Measurements from ENCODE around the gene ASCL1. TPM values are rescaled to one million over a fixed set of nuclear protein-coding genes. Genes with fewer than 3 reads are reported as not detected.
A peak's percentile ranks its signal among the peaks of the same experiment; 100 is the strongest.

Gene ASCL1
- total RNA-seq, 1 experiment from 2014 or later, result 0.07 TPM

DNA sequence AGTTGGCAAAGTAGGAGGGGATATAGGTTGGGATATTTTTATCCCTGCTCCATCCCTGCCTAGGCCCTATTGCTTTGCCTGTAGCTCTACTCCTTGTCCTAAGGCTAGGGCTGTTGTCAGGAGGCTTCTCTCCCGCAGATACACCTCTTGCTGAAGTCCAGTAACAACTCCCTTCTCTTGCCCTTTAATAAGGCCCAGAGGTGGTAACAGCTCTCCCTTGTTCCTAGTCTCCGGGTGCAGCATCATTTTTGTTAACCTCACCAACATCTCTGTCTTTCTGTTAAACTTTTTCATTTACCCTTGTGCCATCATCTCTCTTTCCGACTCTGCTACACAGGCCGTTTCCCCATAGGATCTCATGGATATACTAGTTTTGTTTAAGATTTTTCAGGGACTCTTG, 6.3 kb downstream of the ASCL1 start (continued):
- TF ChIP-seq, protein P1, sequence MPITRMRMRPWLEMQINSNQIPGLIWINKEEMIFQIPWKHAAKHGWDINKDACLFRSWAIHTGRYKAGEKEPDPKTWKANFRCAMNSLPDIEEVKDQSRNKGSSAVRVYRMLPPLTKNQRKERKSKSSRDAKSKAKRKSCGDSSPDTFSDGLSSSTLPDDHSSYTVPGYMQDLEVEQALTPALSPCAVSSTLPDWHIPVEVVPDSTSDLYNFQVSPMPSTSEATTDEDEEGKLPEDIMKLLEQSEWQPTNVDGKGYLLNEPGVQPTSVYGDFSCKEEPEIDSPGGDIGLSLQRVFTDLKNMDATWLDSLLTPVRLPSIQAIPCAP (CRISPR knock-in tag; IDR thresholded peaks at IDR 0.05), result no peak
- TF ChIP-seq ZNF232 (CRISPR knock-in tag; IDR thresholded peaks at IDR 0.05), result no peak
- TF ChIP-seq FOXP1 (CRISPR knock-in tag; IDR thresholded peaks at IDR 0.05; ENCODE audit: borderline replicate concordance), result no peak
- no peak for TF ChIP-seq ZNF263 (CRISPR knock-in tag; IDR thresholded peaks at IDR 0.05; ENCODE audit: low read depth)
- TF ChIP-seq, protein P2, sequence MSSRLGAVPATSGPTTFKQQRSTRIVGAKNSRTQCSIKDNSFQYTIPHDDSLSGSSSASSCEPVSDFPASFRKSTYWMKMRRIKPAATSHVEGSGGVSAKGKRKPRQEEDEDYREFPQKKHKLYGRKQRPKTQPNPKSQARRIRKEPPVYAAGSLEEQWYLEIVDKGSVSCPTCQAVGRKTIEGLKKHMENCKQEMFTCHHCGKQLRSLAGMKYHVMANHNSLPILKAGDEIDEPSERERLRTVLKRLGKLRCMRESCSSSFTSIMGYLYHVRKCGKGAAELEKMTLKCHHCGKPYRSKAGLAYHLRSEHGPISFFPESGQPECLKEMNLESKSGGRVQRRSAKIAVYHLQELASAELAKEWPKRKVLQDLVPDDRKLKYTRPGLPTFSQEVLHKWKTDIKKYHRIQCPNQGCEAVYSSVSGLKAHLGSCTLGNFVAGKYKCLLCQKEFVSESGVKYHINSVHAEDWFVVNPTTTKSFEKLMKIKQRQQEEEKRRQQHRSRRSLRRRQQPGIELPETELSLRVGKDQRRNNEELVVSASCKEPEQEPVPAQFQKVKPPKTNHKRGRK (CRISPR knock-in tag; IDR thresholded peaks at IDR 0.05; ENCODE audit: borderline replicate concordance), result no peak

DNA sequence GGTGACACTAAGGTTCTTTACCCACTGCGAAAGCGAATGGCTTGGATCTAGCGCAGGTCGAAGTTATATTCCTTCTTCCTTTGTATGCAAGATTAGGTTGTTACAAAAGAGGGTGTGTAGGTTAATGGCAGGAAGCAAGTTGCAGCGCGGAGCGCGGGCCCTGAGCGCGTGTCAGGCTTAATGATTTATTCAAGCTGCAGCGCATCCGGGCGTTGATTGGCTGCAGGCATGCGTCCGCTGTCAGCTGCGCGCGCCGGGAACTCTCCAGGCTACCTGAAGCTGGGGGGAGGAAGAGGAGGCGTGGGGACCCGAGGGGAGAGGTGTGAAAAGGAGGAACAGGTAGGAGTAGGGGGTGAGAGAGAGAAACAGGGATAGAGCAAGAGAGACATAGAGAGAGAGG, 7.4 kb downstream of the ASCL1 start:
- DNase-seq (ENCODE audit: low spot score) (peak; percentile 70), ATAC-seq (peak; percentile 15)
- Mint-ChIP-seq H3K4me1 (peaks cover 58% of the 10 kb centered on the region), H3K4me3 (peak overlapping the region; percentile 79), H3K9me3 (peaks cover 11% of the 10 kb centered on the region), H3K36me3 (peaks cover 12% of the 10 kb centered on the region), H3K27me3 (ENCODE audit: low read depth) (peaks cover 96% of the 10 kb centered on the region), H3K27ac (no peak overlapping the region)
- ChIA-PET POLR2A (no interaction called here), CTCF (interaction anchor here (0.8 to 3.3 kb wide), 4 partner anchors 12 to 27 kb away, joined by 3 to 20 read pairs (median 9); no protein-coding TSS in a partner anchor)
- TF ChIP-seq, protein P3, sequence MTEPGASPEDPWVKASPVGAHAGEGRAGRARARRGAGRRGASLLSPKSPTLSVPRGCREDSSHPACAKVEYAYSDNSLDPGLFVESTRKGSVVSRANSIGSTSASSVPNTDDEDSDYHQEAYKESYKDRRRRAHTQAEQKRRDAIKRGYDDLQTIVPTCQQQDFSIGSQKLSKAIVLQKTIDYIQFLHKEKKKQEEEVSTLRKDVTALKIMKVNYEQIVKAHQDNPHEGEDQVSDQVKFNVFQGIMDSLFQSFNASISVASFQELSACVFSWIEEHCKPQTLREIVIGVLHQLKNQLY (CRISPR knock-in tag; IDR thresholded peaks at IDR 0.05), result no peak
- TF ChIP-seq CREB1 (CRISPR knock-in tag; IDR thresholded peaks at IDR 0.05) (no peak), SMAD4 (CRISPR knock-in tag; IDR thresholded peaks at IDR 0.05) (no peak)
- TF ChIP-seq, protein P4, sequence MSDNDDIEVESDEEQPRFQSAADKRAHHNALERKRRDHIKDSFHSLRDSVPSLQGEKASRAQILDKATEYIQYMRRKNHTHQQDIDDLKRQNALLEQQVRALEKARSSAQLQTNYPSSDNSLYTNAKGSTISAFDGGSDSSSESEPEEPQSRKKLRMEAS (CRISPR knock-in tag; IDR thresholded peaks at IDR 0.05), result 0 out of 2 replicates have a peak, but pooled peaks have one; percentile 38
- TF ChIP-seq, protein P5, sequence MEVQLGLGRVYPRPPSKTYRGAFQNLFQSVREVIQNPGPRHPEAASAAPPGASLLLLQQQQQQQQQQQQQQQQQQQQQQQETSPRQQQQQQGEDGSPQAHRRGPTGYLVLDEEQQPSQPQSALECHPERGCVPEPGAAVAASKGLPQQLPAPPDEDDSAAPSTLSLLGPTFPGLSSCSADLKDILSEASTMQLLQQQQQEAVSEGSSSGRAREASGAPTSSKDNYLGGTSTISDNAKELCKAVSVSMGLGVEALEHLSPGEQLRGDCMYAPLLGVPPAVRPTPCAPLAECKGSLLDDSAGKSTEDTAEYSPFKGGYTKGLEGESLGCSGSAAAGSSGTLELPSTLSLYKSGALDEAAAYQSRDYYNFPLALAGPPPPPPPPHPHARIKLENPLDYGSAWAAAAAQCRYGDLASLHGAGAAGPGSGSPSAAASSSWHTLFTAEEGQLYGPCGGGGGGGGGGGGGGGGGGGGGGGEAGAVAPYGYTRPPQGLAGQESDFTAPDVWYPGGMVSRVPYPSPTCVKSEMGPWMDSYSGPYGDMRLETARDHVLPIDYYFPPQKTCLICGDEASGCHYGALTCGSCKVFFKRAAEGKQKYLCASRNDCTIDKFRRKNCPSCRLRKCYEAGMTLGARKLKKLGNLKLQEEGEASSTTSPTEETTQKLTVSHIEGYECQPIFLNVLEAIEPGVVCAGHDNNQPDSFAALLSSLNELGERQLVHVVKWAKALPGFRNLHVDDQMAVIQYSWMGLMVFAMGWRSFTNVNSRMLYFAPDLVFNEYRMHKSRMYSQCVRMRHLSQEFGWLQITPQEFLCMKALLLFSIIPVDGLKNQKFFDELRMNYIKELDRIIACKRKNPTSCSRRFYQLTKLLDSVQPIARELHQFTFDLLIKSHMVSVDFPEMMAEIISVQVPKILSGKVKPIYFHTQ (CRISPR knock-in tag; IDR thresholded peaks at IDR 0.05), result no peak

DNA sequence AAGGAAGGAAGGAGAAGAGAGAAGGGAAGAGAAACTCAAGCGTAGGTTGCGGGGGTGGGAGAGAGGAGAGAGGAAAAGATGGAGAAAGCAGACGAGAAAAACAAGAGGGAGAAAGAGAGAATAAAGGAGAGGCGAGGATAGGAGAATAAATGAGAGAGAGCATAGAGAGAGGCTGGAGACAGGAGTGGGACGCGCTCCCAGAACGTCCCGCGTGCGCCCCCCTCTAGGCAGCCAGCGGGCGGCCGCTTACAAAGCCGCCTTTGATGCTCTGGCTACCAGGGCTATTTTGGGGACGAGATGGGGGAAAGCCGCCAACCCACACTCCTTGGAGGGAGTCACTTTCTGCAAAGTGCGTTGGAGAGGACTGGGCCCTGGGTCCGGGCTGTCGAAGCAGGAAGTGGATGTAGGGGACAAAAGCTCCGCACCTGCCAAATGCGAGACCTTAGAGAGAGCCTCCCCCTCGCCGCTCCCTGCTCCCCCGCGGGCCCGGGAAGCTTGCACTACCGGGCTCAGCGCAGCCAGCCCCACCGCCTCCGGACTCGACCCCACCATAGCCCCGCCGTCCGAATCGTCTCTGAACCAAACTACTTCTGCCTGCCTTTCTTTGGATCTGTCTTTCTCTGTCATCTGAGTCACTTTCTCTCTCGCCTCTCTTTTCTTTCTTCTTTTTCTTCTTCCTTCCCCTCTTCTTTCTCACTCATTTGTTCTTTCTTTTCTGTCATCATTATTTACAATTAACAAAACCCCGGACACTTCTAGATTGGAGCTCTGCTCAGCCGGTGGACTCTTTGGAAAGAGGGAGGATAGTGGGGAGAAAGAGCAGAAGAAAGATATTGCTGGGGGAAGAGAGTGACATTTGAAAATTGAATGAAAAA, 8.0 kb downstream of the ASCL1 start:
- peak; percentile 42 for ATAC-seq
- no peak overlapping the region for H3K27ac Mint-ChIP-seq
- peak; percentile 54 for DNase-seq (ENCODE audit: low spot score)
- TF ChIP-seq, protein P6, sequence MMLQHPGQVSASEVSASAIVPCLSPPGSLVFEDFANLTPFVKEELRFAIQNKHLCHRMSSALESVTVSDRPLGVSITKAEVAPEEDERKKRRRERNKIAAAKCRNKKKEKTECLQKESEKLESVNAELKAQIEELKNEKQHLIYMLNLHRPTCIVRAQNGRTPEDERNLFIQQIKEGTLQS (CRISPR knock-in tag; conservative IDR thresholded peaks at IDR 0.05), result no peak
- TF ChIP-seq, protein P7, sequence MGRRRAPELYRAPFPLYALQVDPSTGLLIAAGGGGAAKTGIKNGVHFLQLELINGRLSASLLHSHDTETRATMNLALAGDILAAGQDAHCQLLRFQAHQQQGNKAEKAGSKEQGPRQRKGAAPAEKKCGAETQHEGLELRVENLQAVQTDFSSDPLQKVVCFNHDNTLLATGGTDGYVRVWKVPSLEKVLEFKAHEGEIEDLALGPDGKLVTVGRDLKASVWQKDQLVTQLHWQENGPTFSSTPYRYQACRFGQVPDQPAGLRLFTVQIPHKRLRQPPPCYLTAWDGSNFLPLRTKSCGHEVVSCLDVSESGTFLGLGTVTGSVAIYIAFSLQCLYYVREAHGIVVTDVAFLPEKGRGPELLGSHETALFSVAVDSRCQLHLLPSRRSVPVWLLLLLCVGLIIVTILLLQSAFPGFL (CRISPR knock-in tag; IDR thresholded peaks at IDR 0.05; ENCODE audit: borderline replicate concordance), result no peak
- TF ChIP-seq CREB1 (CRISPR knock-in tag; IDR thresholded peaks at IDR 0.05) (no peak), MYBL2 (CRISPR knock-in tag; IDR thresholded peaks at IDR 0.05) (no peak), ELF4 (CRISPR knock-in tag; IDR thresholded peaks at IDR 0.05; ENCODE audit: low read depth) (no peak), KAT7 (CRISPR knock-in tag; IDR thresholded peaks at IDR 0.05; ENCODE audit: borderline replicate concordance) (no peak)
- TF ChIP-seq, protein P8, sequence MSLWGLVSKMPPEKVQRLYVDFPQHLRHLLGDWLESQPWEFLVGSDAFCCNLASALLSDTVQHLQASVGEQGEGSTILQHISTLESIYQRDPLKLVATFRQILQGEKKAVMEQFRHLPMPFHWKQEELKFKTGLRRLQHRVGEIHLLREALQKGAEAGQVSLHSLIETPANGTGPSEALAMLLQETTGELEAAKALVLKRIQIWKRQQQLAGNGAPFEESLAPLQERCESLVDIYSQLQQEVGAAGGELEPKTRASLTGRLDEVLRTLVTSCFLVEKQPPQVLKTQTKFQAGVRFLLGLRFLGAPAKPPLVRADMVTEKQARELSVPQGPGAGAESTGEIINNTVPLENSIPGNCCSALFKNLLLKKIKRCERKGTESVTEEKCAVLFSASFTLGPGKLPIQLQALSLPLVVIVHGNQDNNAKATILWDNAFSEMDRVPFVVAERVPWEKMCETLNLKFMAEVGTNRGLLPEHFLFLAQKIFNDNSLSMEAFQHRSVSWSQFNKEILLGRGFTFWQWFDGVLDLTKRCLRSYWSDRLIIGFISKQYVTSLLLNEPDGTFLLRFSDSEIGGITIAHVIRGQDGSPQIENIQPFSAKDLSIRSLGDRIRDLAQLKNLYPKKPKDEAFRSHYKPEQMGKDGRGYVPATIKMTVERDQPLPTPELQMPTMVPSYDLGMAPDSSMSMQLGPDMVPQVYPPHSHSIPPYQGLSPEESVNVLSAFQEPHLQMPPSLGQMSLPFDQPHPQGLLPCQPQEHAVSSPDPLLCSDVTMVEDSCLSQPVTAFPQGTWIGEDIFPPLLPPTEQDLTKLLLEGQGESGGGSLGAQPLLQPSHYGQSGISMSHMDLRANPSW (CRISPR knock-in tag; conservative IDR thresholded peaks at IDR 0.05; ENCODE audit: low read depth), result no peak
- TF ChIP-seq, protein P2 (CRISPR knock-in tag; IDR thresholded peaks at IDR 0.05; ENCODE audit: borderline replicate concordance), result peak; percentile 39; the same call in 1 of the 2 replicates
- H3K4me1 Mint-ChIP-seq, result peaks cover 61% of the 10 kb centered on the region
- ChIA-PET POLR2A (no interaction called here), CTCF (interaction anchor here (0.8 to 3.3 kb wide), 5 partner anchors 11 to 27 kb away, joined by 3 to 20 read pairs (median 3); no protein-coding TSS in a partner anchor)
- H3K27me3 Mint-ChIP-seq (ENCODE audit: low read depth), result peaks cover 89% of the 10 kb centered on the region
- peaks cover 12% of the 10 kb centered on the region for H3K36me3 Mint-ChIP-seq
- H3K9me3 Mint-ChIP-seq, result peaks cover 11% of the 10 kb centered on the region
- H3K4me3 Mint-ChIP-seq, result peak overlapping the region; percentile 79
